BE2C (cell line): ENCODE data around the gene PRKCB.

ENCODE experiments used
- DNase-seq: peaks from one replicate; pipeline ENCODE4 v3.0.0-alpha.2; 2020
- H3K27me3 ChIP-seq: fragments of 250-450 bp; sonication (Bioruptor Pico); 2 replicates; pipeline ENCODE4 v1.5.1; 2020; ENCODE audit warnings: mild to moderate bottlenecking
- H3K36me3 ChIP-seq: fragments of 250-450 bp; sonication (Bioruptor Pico); 2 replicates; pipeline ENCODE4 v1.5.1; 2020; ENCODE audit warnings: mild to moderate bottlenecking
- H3K4me1 ChIP-seq: fragments of 250-450 bp; sonication (Bioruptor Pico); 2 replicates; pipeline ENCODE4 v1.5.1; 2020
- H3K4me3 ChIP-seq: 2 replicates; pipeline ENCODE4 v1.5.1; 2011; ENCODE audit warnings: low read depth, low read length
- H3K9me3 ChIP-seq: fragments of 250-450 bp; sonication (Bioruptor Pico); 2 replicates; pipeline ENCODE4 v1.5.1; 2020
- TF ChIP-seq, protein P1 (sequence below): IDR thresholded peaks from 2 replicates; pipeline ENCODE4 v1.5.1; 2012; ENCODE audit warnings: mild to moderate bottlenecking, low read depth, low read length

PRKCB gene

DNA sequence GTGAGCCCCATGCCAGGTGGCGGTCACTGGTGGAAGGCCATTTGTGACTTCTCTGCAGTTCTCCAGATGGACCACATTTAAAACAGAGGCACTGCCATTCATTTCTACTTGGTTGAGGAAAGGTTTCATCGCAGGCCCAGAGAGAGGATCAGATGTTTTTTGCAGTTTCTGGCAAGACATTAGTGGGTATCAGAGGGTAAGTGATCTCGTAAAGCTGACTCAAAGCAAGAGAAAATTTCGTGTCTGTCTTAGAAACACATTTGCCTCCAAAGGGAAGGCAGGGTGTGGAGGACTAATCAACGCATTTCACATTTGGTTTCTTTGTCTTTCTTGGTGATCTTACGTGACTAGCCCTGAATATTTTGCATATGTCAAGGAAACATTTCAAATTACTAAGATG lies 81.8 kb downstream of the PRKCB start:
- Histone ChIP-seq H3K27me3 (no peaks in the 10 kb centered on the region), H3K4me1 (no peaks in the 10 kb centered on the region), H3K4me3 (no peak overlapping the region), H3K36me3 (no peaks in the 10 kb centered on the region), H3K9me3 (no peaks in the 10 kb centered on the region)
- TF ChIP-seq, protein P1, sequence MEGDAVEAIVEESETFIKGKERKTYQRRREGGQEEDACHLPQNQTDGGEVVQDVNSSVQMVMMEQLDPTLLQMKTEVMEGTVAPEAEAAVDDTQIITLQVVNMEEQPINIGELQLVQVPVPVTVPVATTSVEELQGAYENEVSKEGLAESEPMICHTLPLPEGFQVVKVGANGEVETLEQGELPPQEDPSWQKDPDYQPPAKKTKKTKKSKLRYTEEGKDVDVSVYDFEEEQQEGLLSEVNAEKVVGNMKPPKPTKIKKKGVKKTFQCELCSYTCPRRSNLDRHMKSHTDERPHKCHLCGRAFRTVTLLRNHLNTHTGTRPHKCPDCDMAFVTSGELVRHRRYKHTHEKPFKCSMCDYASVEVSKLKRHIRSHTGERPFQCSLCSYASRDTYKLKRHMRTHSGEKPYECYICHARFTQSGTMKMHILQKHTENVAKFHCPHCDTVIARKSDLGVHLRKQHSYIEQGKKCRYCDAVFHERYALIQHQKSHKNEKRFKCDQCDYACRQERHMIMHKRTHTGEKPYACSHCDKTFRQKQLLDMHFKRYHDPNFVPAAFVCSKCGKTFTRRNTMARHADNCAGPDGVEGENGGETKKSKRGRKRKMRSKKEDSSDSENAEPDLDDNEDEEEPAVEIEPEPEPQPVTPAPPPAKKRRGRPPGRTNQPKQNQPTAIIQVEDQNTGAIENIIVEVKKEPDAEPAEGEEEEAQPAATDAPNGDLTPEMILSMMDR: no peak
- no peak for DNase-seq

DNA sequence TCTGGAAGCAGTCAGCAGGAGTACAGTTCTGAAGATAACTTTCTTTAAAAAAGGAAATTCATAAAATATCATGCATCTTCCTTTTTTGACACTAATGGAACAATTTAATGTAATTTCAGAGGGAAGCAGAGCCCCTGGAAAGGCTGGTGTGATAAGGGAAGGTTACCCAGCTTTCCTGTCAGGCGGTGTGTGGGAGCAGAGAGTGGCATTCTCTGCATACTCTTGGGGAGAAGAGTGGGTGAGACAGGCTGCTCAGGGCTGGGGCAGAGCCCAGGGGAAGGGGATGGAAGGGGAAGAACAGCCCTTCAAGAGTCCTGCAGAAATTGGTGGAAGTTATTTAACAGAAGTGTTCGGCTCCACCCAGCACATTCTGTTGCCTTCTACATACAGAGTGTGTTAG lies 84.7 kb downstream of the PRKCB start:
- Histone ChIP-seq H3K4me1 (no peaks in the 10 kb centered on the region), H3K4me3 (no peak overlapping the region), H3K27me3 (no peaks in the 10 kb centered on the region), H3K9me3 (no peaks in the 10 kb centered on the region), H3K36me3 (no peaks in the 10 kb centered on the region)
- no peak for DNase-seq
- TF ChIP-seq, protein P1: no peak

DNA sequence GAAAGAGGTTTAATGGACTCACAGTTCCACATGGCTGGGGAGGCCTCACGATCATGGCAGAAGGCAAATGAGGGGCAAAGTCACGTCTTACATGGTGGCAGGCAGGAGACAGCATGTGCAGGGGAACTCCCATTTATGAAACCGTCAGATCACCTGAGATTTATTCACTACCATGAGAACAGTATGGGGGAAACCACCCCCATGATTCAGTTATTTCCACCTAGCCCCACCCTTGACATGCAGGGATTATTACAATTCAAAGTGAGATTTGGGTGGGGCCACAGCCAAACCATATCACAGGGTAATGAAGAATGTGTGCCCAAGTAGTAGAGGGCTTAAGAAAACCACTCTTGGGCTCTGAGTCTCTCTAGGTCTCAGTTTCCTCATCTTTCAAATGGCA lies 85.1 kb downstream of the PRKCB start:
- Histone ChIP-seq H3K27me3 (no peaks in the 10 kb centered on the region), H3K36me3 (no peaks in the 10 kb centered on the region), H3K4me3 (no peak overlapping the region), H3K4me1 (no peaks in the 10 kb centered on the region), H3K9me3 (no peaks in the 10 kb centered on the region)
- DNase-seq: no peak
- TF ChIP-seq, protein P1: no peak

DNA sequence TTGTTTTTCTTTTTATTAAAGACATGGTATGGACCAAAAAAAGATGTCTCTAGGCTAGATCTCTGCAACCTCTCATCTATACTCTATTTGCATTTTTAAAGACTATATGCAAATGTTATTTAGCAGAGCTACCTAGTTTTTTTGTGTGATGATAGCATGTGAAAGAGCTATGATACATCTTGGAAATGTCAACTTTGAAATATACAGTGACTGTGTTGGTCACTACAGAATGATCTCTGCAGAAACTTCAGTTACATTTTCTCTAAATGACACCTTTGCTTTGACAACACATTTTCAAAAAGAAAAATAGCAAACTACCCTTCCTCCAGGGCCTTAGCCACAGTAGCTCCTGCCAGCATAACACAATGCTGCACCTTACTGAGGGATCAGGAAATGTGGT lies 86.6 kb downstream of the PRKCB start:
- TF ChIP-seq, protein P1: no peak
- Histone ChIP-seq H3K4me3 (no peak overlapping the region), H3K36me3 (no peaks in the 10 kb centered on the region)

DNA sequence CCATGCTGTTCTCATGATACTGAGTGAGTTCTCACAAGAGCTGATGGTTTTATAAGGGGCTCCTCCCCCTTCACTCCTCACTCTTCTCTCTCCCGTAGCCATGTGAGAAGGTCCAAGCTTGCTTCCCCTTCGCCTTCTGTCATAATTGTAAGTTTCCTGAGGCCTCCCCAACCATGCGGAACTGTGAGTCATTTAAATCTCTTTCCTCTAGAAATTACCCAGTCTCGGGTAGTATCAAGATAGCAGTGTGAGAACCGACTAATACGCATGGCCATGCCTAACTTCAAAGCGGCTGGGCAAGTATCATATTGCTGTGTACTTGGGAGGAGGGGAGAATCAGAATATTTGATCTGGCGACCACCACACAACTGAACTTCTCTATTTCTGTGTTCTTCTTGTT lies 88.3 kb downstream of the PRKCB start:
- Histone ChIP-seq H3K27me3 (no peaks in the 10 kb centered on the region), H3K4me1 (no peaks in the 10 kb centered on the region), H3K9me3 (no peaks in the 10 kb centered on the region), H3K4me3 (no peak overlapping the region), H3K36me3 (no peaks in the 10 kb centered on the region)
- DNase-seq: no peak
- TF ChIP-seq, protein P1: no peak

More for the DNA sequence above, 86.6 kb downstream of the PRKCB start:
- Histone ChIP-seq H3K9me3 (no peaks in the 10 kb centered on the region), H3K4me1 (no peaks in the 10 kb centered on the region), H3K27me3 (no peaks in the 10 kb centered on the region)
- DNase-seq: no peak

DNA sequence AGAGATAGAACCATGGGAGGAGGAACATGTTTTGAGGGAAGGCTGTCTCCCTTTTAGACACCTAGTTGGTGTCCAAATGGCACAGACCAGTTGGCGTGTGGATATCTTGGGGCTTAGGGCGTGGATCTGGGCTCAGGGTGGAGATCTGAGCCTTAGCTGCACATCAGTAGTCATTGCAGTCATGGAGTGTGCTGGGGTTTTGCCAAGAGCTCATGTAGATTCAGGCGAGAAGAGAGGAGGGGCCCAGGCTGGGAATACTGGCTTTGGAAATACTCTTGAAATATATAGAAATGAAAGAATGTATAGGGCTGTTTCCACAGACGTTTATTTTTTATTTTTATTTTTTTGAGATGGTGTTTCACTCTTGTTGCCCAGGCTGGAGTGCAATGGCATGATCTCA lies 92.0 kb downstream of the PRKCB start:
- TF ChIP-seq, protein P1: no peak
- no peak for DNase-seq
- H3K36me3 ChIP-seq: no peaks in the 10 kb centered on the region
- H3K9me3 ChIP-seq: no peaks in the 10 kb centered on the region
- no peaks in the 10 kb centered on the region for H3K4me1 ChIP-seq
- H3K27me3 ChIP-seq: no peaks in the 10 kb centered on the region
- H3K4me3 ChIP-seq: no peak overlapping the region
